SU-DHL-6 (cell line): ENCODE measurements around the gene PLD1.

Source experiments
- H2AFZ ChIP-seq: fragments of 200-600 bp; sonication (generic); 2 replicates; pipeline ENCODE4 v1.6.1; 2014; ENCODE audit warnings: low read depth, mild to moderate bottlenecking, moderate library complexity, mixed read lengths, antibody characterized with exemption, low read length; ENCODE audit not compliant: severe bottlenecking
- H3F3A ChIP-seq: fragments of 200-600 bp; shearing (Covaris generic); 2 replicates; pipeline ENCODE4 v1.6.0; 2016; ENCODE audit warnings: antibody characterized with exemption, mild to moderate bottlenecking; ENCODE audit not compliant: insufficient read depth
- H3K27ac ChIP-seq: fragments of 200-600 bp; sonication (generic); 2 replicates; pipeline ENCODE4 v1.5.1; 2016; ENCODE audit warnings: low read depth, mild to moderate bottlenecking, low read length, moderate library complexity, mixed read lengths
- H3K27me3 ChIP-seq: fragments of 200-600 bp; sonication (generic), shearing (Covaris generic); 2 replicates; pipeline ENCODE4 v1.6.0; 2014; ENCODE audit warnings: mild to moderate bottlenecking, low read length
- H3K36me3 ChIP-seq: fragments of 200-600 bp; sonication (generic); 2 replicates; pipeline ENCODE4 v1.6.1; 2014; ENCODE audit warnings: mild to moderate bottlenecking, low read length, mixed read lengths
- H3K4me2 ChIP-seq: fragments of 300-600, 200-600 bp; shearing (Covaris generic), sonication (generic); 2 replicates; pipeline ENCODE4 v1.6.0; 2014; ENCODE audit warnings: low read length, low read depth, mild to moderate bottlenecking; ENCODE audit not compliant: poor library complexity, severe bottlenecking
- H3K4me3 ChIP-seq: fragments of 200-600 bp; sonication (generic); 2 replicates; pipeline ENCODE4 v1.5.1; 2014; ENCODE audit warnings: antibody characterized with exemption, low read length, mild to moderate bottlenecking, mixed read lengths; ENCODE audit not compliant: insufficient read depth, poor library complexity, severe bottlenecking
- H3K79me2 ChIP-seq: fragments of 200-600 bp; sonication (generic); 2 replicates; pipeline ENCODE4 v1.6.1; 2014; ENCODE audit warnings: mild to moderate bottlenecking, low read length, moderate library complexity; ENCODE audit not compliant: insufficient read depth
- H3K9ac ChIP-seq: fragments of 200-600 bp; sonication (generic); 2 replicates; pipeline ENCODE4 v1.7.0; 2014; ENCODE audit warnings: mild to moderate bottlenecking, low read length
- H3K9me2 ChIP-seq: fragments of 200-600 bp; sonication (generic); replicated peaks from 2 replicates; pipeline ENCODE4 v1.6.1; 2014; ENCODE audit warnings: low read length; ENCODE audit not compliant: insufficient read depth
- H3K9me3 ChIP-seq: fragments of 200-600 bp; sonication (generic); 2 replicates; pipeline ENCODE4 v1.6.1; 2014; ENCODE audit warnings: low read length, mixed read lengths; ENCODE audit not compliant: insufficient read depth
- H4K20me1 ChIP-seq: fragments of 200-600 bp; sonication (generic); 2 replicates; pipeline ENCODE4 v1.6.1; 2014; ENCODE audit warnings: low read depth, mild to moderate bottlenecking, antibody characterized with exemption, low read length, moderate library complexity, mixed read lengths
- EZH2phosphoT487 ChIP-seq: fragments of 200-600 bp; sonication (generic), shearing (Covaris generic); conservative IDR thresholded peaks from 2 replicates; pipeline ENCODE4 v1.6.1; 2018; ENCODE audit warnings: mild to moderate bottlenecking, antibody characterized with exemption, low read length, moderate library complexity, mixed read lengths
- TF ChIP-seq, protein P1 (sequence below): fragments of 200-600 bp; sonication (generic); IDR thresholded peaks from one replicate; pipeline ENCODE4 v1.5.1; 2017; ENCODE audit warnings: antibody characterized with exemption, mild to moderate bottlenecking, low read length, moderate library complexity; ENCODE audit not compliant: insufficient read depth, poor library complexity, severe bottlenecking

The PLD1 gene

DNA sequence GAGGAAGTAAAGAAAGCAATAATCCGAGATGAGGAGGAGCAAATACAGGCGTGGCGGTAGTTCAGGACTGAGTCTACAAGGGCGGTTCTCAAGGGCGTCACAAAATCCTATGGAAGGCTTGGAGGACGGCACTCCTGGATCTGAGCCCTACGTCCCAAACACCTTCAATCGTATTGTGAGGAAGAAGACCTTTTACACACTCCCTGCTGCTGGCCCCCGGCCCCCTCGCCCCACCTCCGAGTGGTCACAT is 747 bp downstream of the PLD1 start:
- H3K27ac ChIP-seq: no peak overlapping the region
- H3K4me2 ChIP-seq: no peak overlapping the region
- no peaks in the 10 kb centered on the region for H3K36me3 ChIP-seq
- no peaks in the 10 kb centered on the region for H3K9me3 ChIP-seq
- H3K4me3 ChIP-seq: no peak overlapping the region
- no peaks in the 10 kb centered on the region for H3K27me3 ChIP-seq
- H3K9ac ChIP-seq: no peak overlapping the region
- H4K20me1 ChIP-seq: no peaks in the 10 kb centered on the region
- no peaks in the 10 kb centered on the region for H3K79me2 ChIP-seq
- H2AFZ ChIP-seq: no peak overlapping the region
- H3F3A ChIP-seq: no peaks in the 10 kb centered on the region
- TF ChIP-seq, protein P1, sequence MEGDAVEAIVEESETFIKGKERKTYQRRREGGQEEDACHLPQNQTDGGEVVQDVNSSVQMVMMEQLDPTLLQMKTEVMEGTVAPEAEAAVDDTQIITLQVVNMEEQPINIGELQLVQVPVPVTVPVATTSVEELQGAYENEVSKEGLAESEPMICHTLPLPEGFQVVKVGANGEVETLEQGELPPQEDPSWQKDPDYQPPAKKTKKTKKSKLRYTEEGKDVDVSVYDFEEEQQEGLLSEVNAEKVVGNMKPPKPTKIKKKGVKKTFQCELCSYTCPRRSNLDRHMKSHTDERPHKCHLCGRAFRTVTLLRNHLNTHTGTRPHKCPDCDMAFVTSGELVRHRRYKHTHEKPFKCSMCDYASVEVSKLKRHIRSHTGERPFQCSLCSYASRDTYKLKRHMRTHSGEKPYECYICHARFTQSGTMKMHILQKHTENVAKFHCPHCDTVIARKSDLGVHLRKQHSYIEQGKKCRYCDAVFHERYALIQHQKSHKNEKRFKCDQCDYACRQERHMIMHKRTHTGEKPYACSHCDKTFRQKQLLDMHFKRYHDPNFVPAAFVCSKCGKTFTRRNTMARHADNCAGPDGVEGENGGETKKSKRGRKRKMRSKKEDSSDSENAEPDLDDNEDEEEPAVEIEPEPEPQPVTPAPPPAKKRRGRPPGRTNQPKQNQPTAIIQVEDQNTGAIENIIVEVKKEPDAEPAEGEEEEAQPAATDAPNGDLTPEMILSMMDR: no peak
- TF ChIP-seq EZH2phosphoT487: no peak
- no peaks in the 10 kb centered on the region for H3K9me2 ChIP-seq

DNA sequence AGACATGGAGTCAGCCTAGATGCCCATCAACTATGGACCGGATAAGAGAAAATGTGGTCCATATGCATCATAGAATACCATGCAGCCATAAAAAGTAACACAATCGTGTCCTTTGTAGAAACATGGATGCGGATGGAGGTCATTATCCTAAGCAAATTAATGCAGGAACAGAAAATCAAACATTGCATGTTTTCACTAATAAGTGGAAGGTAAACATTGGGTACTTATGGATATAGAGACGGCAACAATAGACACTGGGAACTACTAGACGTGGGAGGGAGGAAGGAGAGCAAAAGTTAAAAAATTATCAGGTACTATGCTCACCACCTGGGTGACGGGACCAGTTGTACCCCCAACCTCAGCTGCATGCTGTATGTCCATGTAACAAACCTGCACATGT is 2.5 kb downstream of the PLD1 start:
- no peaks in the 10 kb centered on the region for H3F3A ChIP-seq
- H3K4me2 ChIP-seq: no peak overlapping the region
- H3K79me2 ChIP-seq: no peaks in the 10 kb centered on the region
- H3K9me2 ChIP-seq: no peaks in the 10 kb centered on the region
- no peaks in the 10 kb centered on the region for H3K27me3 ChIP-seq
- no peak overlapping the region for H3K4me3 ChIP-seq
- no peaks in the 10 kb centered on the region for H4K20me1 ChIP-seq
- H3K36me3 ChIP-seq: no peaks in the 10 kb centered on the region
- no peak overlapping the region for H3K9ac ChIP-seq
- TF ChIP-seq, protein P1: no peak
- TF ChIP-seq EZH2phosphoT487: no peak
- no peak overlapping the region for H3K27ac ChIP-seq
- H3K9me3 ChIP-seq: no peaks in the 10 kb centered on the region
- H2AFZ ChIP-seq: no peak overlapping the region

DNA sequence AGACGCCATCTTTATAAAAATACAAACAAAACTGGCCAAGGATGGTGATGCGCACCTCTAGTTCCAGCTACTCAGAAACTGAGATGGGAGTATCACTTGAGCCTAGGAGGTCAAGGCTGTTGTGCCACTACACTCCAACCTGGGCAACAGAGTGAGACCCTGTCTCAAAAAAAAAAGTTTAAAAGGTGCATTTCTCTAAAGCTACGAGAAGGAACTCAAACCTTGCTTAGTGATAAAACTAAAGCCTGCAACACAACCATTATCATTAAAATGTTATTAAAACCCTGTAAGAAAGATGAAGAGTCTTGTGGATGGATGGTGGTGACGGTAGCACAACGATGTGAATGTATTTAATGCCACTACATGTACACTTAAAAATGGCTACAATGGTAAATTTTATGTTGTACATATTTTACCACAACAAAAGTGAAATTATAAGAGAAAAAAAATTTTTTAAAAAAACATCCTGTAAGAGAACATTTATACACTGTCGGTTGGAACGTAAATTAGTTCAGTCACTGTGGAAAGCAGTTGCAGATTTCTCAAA is 3.1 kb downstream of the PLD1 start:
- Histone ChIP-seq H4K20me1 (no peaks in the 10 kb centered on the region), H3K27ac (no peak overlapping the region), H3K9me2 (no peaks in the 10 kb centered on the region), H3K79me2 (no peaks in the 10 kb centered on the region), H3K9ac (no peak overlapping the region), H3F3A (no peaks in the 10 kb centered on the region), H3K4me2 (no peak overlapping the region), H3K36me3 (no peaks in the 10 kb centered on the region), H2AFZ (no peak overlapping the region), H3K27me3 (no peaks in the 10 kb centered on the region), H3K9me3 (no peaks in the 10 kb centered on the region), H3K4me3 (no peak overlapping the region)
- TF ChIP-seq, protein P1: no peak
